H1 (cell line): ENCODE results near the gene ZBTB18. TPM values are rescaled to one million over a fixed set of nuclear protein-coding genes. Genes with fewer than 3 reads are reported as not detected.

ENCODE experiments used
- CTCF ChIA-PET: fragments of 300-600 bp; sonication (Branson Sonifier 250); formaldehyde crosslinking; loops from one replicate; lab custom pipeline; 2021; ENCODE audit not compliant: partially characterized antibody; lab: Charles Lee
- POLR2A ChIA-PET: fragments of 300-600 bp; sonication (Branson Sonifier 250); formaldehyde crosslinking; loops from one replicate; lab custom pipeline; 2021; ENCODE audit warnings: inconsistent platforms; ENCODE audit not compliant: partially characterized antibody; lab: Charles Lee
- DNase-seq, 2 experiments: peaks; one replicate each; pipeline versions ENCODE4 v3.0.0 to v3.0.0-alpha.2; 2010 to 2022; ENCODE audit warnings: low spot score in 2 of 2, low read depth in 1 of 2, mixed read lengths in 1 of 2
- FAIRE-seq: peaks from 2 replicates; lab custom pipeline; 2011; peaks lifted over from hg19 to GRCh38; lab: Jason Lieb, UNC
- H2AFZ ChIP-seq: 2 replicates; pipeline ENCODE4 v1.8.1; 2012; ENCODE audit warnings: low read length, inconsistent platforms
- H2AK5ac ChIP-seq: 2 replicates; pipeline ENCODE4 v1.6.1; 2013; ENCODE audit warnings: low read depth, low read length
- H2BK120ac ChIP-seq: replicated peaks from 2 replicates; pipeline ENCODE3; 2013; ENCODE audit warnings: low read depth, low read length, inconsistent platforms
- H2BK12ac ChIP-seq: 2 replicates; pipeline ENCODE4 v1.6.1; 2013; ENCODE audit warnings: low read depth, low read length
- H2BK15ac ChIP-seq: 2 replicates; pipeline ENCODE4 v1.6.1; 2013; ENCODE audit warnings: low read length
- H2BK20ac ChIP-seq: 2 replicates; pipeline ENCODE4 v1.6.1; 2013; ENCODE audit warnings: low read length
- H2BK5ac ChIP-seq: 2 replicates; pipeline ENCODE4 v1.6.1; 2013; ENCODE audit warnings: low read depth, low read length
- H3K14ac ChIP-seq: 2 replicates; pipeline ENCODE4 v1.6.1; 2013; ENCODE audit warnings: inconsistent platforms; ENCODE audit not compliant: insufficient read length
- H3K18ac ChIP-seq: 2 replicates; pipeline ENCODE4 v1.6.1; 2013; ENCODE audit warnings: low read length; ENCODE audit errors: extremely low read depth
- H3K23ac ChIP-seq: 2 replicates; pipeline ENCODE4 v1.6.1; 2013; ENCODE audit warnings: inconsistent platforms; ENCODE audit not compliant: insufficient read length
- H3K23me2 ChIP-seq: 2 replicates; pipeline ENCODE4 v1.6.1; 2013; ENCODE audit warnings: low read depth, low read length
- H3K27ac ChIP-seq: 2 replicates; pipeline ENCODE4 v1.6.1; 2011; ENCODE audit warnings: low read depth, low read length, inconsistent platforms
- H3K27me3 ChIP-seq, 4 experiments: replicated peaks in 1 of 4; 1 replicate in 1 of 4; 2 replicates in 3 of 4; pipeline versions ENCODE4 v1.6.1 to v1.8.1; 2011 to 2013; ENCODE audit warnings: low read length in 3 of 4, mild to moderate bottlenecking in 3 of 4, inconsistent platforms in 2 of 4, mixed read lengths in 2 of 4, moderate library complexity in 1 of 4; ENCODE audit not compliant: control insufficient read depth in 3 of 4, insufficient read depth in 3 of 4; ENCODE audit errors: extremely low read depth in 1 of 4
- H3K36me3 ChIP-seq, 4 experiments: 2 replicates each; pipeline versions ENCODE4 v1.6.1 to v1.8.1; 2011 to 2013; ENCODE audit warnings: mild to moderate bottlenecking in 4 of 4, low read length in 3 of 4, moderate library complexity in 2 of 4, control low read depth in 1 of 4, inconsistent platforms in 1 of 4; ENCODE audit not compliant: insufficient read depth in 4 of 4, control insufficient read depth in 2 of 4
- H3K4ac ChIP-seq: replicated peaks from 2 replicates; pipeline ENCODE3; 2013; ENCODE audit warnings: low read length, low read depth, mixed read lengths, inconsistent platforms; ENCODE audit not compliant: insufficient read length
- H3K4me1 ChIP-seq, 4 experiments: replicated peaks in 1 of 4; 1 replicate in 1 of 4; 2 replicates in 3 of 4; pipeline versions ENCODE4 v1.6.1 to v1.8.1; 2011 to 2013; ENCODE audit warnings: low read length in 3 of 4, inconsistent platforms in 2 of 4, mixed read lengths in 1 of 4; ENCODE audit not compliant: insufficient read depth in 4 of 4, control insufficient read depth in 3 of 4
- H3K4me2 ChIP-seq, 2 experiments: 2 replicates each; pipeline versions ENCODE4 v1.6.1 to v1.8.1; 2011 to 2013; ENCODE audit warnings: low read depth in 2 of 2, low read length in 2 of 2, control low read depth in 1 of 2, inconsistent platforms in 1 of 2, mild to moderate bottlenecking in 1 of 2; ENCODE audit not compliant: insufficient read depth in 1 of 2
- H3K4me3 ChIP-seq, 4 experiments: fragments of 200-600, 300-600 bp in 1 of 4; sonication (generic), shearing (Covaris generic), sonication (Bioruptor Twin) in 1 of 4; 2 replicates each; pipeline versions ENCODE4 v1.5.1 to v1.8.1; 2011 to 2016; ENCODE audit warnings: low read length in 4 of 4, low read depth in 3 of 4, control low read depth in 2 of 4, inconsistent platforms in 2 of 4, mild to moderate bottlenecking in 2 of 4, mixed read lengths in 1 of 4, moderate library complexity in 1 of 4; ENCODE audit not compliant: insufficient read depth in 2 of 4; ENCODE audit errors: extremely low read depth in 1 of 4
- H3K56ac ChIP-seq: replicated peaks from 2 replicates; pipeline ENCODE3; 2013; ENCODE audit warnings: low read depth, mild to moderate bottlenecking, mixed read lengths, low read length, inconsistent platforms; ENCODE audit not compliant: insufficient read length
- H3K79me1 ChIP-seq: 2 replicates; pipeline ENCODE4 v1.6.1; 2013; ENCODE audit warnings: low read depth, low read length, control low read depth
- H3K79me2 ChIP-seq, 2 experiments: 2 replicates each; pipeline versions ENCODE4 v1.6.1 to v1.8.1; 2012 to 2013; ENCODE audit warnings: low read length in 2 of 2, mild to moderate bottlenecking in 2 of 2, inconsistent platforms in 1 of 2; ENCODE audit not compliant: insufficient read depth in 2 of 2, control insufficient read depth in 1 of 2
- H3K9ac ChIP-seq, 4 experiments: replicated peaks in 1 of 4; 1 replicate in 1 of 4; 2 replicates in 3 of 4; pipeline versions ENCODE4 v1.6.1 to v1.8.1; 2011 to 2013; ENCODE audit warnings: low read depth in 3 of 4, low read length in 3 of 4, control low read depth in 2 of 4, mild to moderate bottlenecking in 2 of 4, moderate library complexity in 2 of 4, inconsistent platforms in 1 of 4; ENCODE audit errors: extremely low read depth in 1 of 4
- H3K9me3 ChIP-seq, 2 experiments: 2 replicates each; pipeline versions ENCODE4 v1.6.1 to v1.8.1; 2012 to 2013; ENCODE audit warnings: mild to moderate bottlenecking in 2 of 2, moderate library complexity in 2 of 2, control low read depth in 1 of 2, inconsistent platforms in 1 of 2, low read depth in 1 of 2, low read length in 1 of 2, mixed read lengths in 1 of 2; ENCODE audit not compliant: insufficient read depth in 2 of 2
- H4K20me1 ChIP-seq, 2 experiments: replicated peaks in 1 of 2; 2 replicates each; pipeline versions ENCODE3 to v1.8.1; 2011 to 2013; ENCODE audit warnings: inconsistent platforms in 2 of 2, low read length in 2 of 2, mild to moderate bottlenecking in 1 of 2; ENCODE audit not compliant: insufficient read depth in 2 of 2, control insufficient read depth in 1 of 2
- H4K5ac ChIP-seq: 2 replicates; pipeline ENCODE4 v1.6.1; 2013; ENCODE audit warnings: low read length, low read depth, mixed read lengths, inconsistent platforms; ENCODE audit not compliant: insufficient read length
- H4K8ac ChIP-seq: 2 replicates; pipeline ENCODE4 v1.8.0; 2013; ENCODE audit warnings: mild to moderate bottlenecking, moderate library complexity, low read length, inconsistent platforms; ENCODE audit not compliant: insufficient read depth; ENCODE audit errors: extremely low read depth
- H4K91ac ChIP-seq: replicated peaks from 2 replicates; pipeline ENCODE3; 2013; ENCODE audit warnings: low read length, mixed read lengths, inconsistent platforms; ENCODE audit not compliant: insufficient read length
- CHD2 ChIP-seq: IDR thresholded peaks from 2 replicates; pipeline ENCODE4 v1.6.1; 2012; ENCODE audit warnings: low read length, improper control_type of control experiment
- NANOG ChIP-seq: IDR thresholded peaks from 2 replicates; pipeline ENCODE4 v1.6.1; 2011; ENCODE audit warnings: low read length, low read depth, mild to moderate bottlenecking, inconsistent platforms; ENCODE audit not compliant: insufficient read depth, poor library complexity, severe bottlenecking
- WGBS, 2 experiments: shearing (Covaris generic) in 1 of 2; methylation state at CpG; one replicate each; pipeline versions ENCODE4 v1.1.6 to v1.1.7; 2013 to 2015; ENCODE audit warnings: low lambda C conversion rate in 2 of 2, mixed read lengths in 2 of 2, inconsistent platforms in 1 of 2, low coverage in 1 of 2, missing lambda C conversion rate in 1 of 2; ENCODE audit not compliant: insufficient replicate concordance in 2 of 2, insufficient coverage in 1 of 2, insufficient read length in 1 of 2; ENCODE audit errors: extremely low coverage in 1 of 2, missing lambda C conversion rate in 1 of 2; 5-methylcytosine and 5-hydroxymethylcytosine counted together
- polyA plus RNA-seq, 7 experiments: library from polyadenylated mRNA; depleted of rRNA in 3 of 7; stranded (reverse) in 5 of 7; unstranded in 2 of 7; fragments of >200 nt in 5 of 7; fragments of 200-250 nt in 2 of 7; gene quantifications; 1 replicate in 5 of 7; 2 replicates in 1 of 7; 4 replicates in 1 of 7; pipeline versions ENCODE4 v1.2.1 to v1.2.3, GENCODE V29; 2011 to 2013; ENCODE audit warnings: missing spikeins in 2 of 7, mixed read lengths in 2 of 7
- total RNA-seq: library from RNA; stranded (reverse); fragmentation: NEBNext Ultra II Directional; extraction: Animal tissue kit (Norgen Biotek cat#: 25700); gene quantifications from 2 replicates; pipeline ENCODE4 v1.2.1, GENCODE V29; 2021
- TF ChIP-seq, protein P1 (sequence below): IDR thresholded peaks from 2 replicates; pipeline ENCODE4 v1.6.1; 2012; ENCODE audit warnings: inconsistent platforms

Gene ZBTB18
- total and polyA plus RNA-seq, 2 of the 8 experiments (the other 6 are each of a cell fraction or from before 2014, with no cell fraction given): 8.5 to 14.4 TPM

DNA sequence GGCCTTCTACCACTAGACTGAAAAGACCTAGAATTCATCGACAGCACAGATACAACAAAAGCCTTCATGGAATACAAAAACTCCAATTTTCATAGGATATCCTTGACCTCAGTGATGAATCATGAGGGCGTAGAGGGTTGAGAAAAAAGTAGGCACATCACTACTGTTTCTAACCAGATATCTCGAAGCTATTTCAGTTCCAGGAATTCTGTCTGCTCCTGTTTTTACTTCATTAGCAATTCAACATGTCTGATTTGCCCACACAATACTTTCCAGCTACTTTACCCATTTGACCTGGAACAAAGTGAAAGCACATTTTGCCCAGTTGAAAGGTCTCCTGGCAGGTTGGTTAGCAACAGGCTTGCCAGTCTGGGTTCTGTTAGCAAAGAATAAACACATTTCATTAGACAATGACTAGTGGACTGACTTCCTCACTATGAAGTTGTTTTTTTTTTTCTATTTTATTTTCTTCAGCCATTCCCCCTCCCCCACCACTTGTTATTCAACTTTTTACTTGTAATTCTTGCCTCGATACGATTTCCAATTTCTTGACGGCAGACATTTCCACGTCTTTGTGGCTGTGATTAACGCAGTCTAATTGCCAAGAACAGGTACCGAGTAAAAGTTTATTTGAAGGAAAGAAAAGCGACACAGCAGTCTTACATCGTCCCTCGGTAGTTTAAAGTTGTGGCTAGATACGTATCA is 4.0 kb upstream of the ZBTB18 start:
- H3K27ac ChIP-seq: no peak overlapping the region
- no peak overlapping the region for H2BK20ac ChIP-seq
- H3K4me1 ChIP-seq: peaks cover 3 to 18% (median 8%) of the 10 kb centered on the region in 4 experiments; a peak in 6 of 7 replicates
- no peak overlapping the region for H2BK5ac ChIP-seq
- H2AK5ac ChIP-seq: no peak overlapping the region
- H3K23ac ChIP-seq: peak overlapping the region; percentile 37
- no peak overlapping the region for H3K56ac ChIP-seq
- H3K18ac ChIP-seq: no peak overlapping the region
- peak overlapping the region; percentile 62 to 99 (median 86) for H3K4me3 ChIP-seq
- H3K23me2 ChIP-seq: peaks cover 14% of the 10 kb centered on the region
- H3K36me3 ChIP-seq: no peaks in the 10 kb centered on the region
- 18% methylated on average over 13 of the region's 13 CpGs; no CpG with 5 or more reads in 1 of the 2 experiments for WGBS, 2 experiments
- peak overlapping the region; percentile 84 for H2AFZ ChIP-seq
- H3K14ac ChIP-seq: no peak overlapping the region
- H3K79me1 ChIP-seq: 0 out of 2 replicates have a peak, but pooled peaks cover under 1% of the 10 kb centered on the region
- no peak overlapping the region for H2BK15ac ChIP-seq
- H3K9ac ChIP-seq: peak overlapping the region in 3 of 4 experiments; percentile 9 to 77 (median 52); a peak in 4 of 7 replicates
- ChIA-PET POLR2A (interaction anchor here (1.0 kb wide), 1 partner anchor 19 kb away, joined by 3 read pairs; no protein-coding TSS in a partner anchor), CTCF (interaction anchor here (1.6 kb wide), 1 partner anchor 25 kb away, joined by 3 read pairs; no protein-coding TSS in a partner anchor)
- no peak overlapping the region for H4K8ac ChIP-seq
- DNase-seq: no peak
- H4K91ac ChIP-seq: no peak overlapping the region
- H3K4me2 ChIP-seq: peak overlapping the region; percentile 81 to 87
- peaks cover 7 to 10% of the 10 kb centered on the region in 2 experiments for H4K20me1 ChIP-seq
- no peak overlapping the region for H2BK12ac ChIP-seq
- no peak overlapping the region for H3K4ac ChIP-seq
- H4K5ac ChIP-seq: no peak overlapping the region
- no peaks in the 10 kb centered on the region for H3K9me3 ChIP-seq
- TF ChIP-seq CHD2 (no peak), NANOG (no peak)
- TF ChIP-seq, protein P1, sequence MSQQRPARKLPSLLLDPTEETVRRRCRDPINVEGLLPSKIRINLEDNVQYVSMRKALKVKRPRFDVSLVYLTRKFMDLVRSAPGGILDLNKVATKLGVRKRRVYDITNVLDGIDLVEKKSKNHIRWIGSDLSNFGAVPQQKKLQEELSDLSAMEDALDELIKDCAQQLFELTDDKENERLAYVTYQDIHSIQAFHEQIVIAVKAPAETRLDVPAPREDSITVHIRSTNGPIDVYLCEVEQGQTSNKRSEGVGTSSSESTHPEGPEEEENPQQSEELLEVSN: no peak
- FAIRE-seq: peak; percentile 70
- peaks cover 0 to 8% (median 5%) of the 10 kb centered on the region in 4 experiments; a peak in 3 of 7 replicates for H3K27me3 ChIP-seq
- peaks cover 0 to 27% of the 10 kb centered on the region in 2 experiments; a peak in 2 of 4 replicates for H3K79me2 ChIP-seq
- no peak overlapping the region for H2BK120ac ChIP-seq
